ENCODE data around the gene MACROD1.
A peak's percentile ranks its signal among the peaks of the same experiment; 100 is the strongest.
"Not testable (repeated sequence)": the region's sequence is repeated elsewhere in the genome, so short reads cannot be mapped to it uniquely, and the experiment has no call there.

MACROD1 gene

DNA sequence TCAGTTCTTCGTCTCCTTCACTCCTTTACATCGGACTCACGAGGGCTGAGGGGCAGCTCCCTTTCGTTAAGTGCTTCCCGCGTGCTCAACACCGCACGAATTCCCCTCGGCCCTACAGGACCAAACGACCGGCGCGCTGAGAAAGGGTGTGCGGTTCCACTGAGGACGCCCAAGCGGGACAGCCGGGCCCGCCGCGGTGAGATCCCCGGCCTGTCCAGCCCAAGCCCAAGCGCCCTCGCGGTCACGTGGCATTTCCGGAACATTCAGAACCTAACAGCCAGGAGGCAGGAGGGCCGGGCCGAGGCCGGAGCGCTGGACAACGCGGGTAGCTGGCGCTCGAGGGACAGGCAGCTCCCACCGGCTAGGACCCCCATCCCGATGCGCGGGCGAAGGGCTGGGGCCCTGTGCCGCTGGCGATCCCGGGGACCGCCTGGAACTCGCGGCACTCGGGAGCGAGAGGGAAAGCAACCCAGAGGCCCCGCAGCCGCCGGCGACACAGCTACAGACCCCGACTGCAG is 19.3 kb upstream of the MACROD1 start:
- DNase-seq: peak; percentile 75

GRCh38 chr11:64183890-64184289 is 18.0 kb upstream of the MACROD1 start:
- no peak for DNase-seq

DNA sequence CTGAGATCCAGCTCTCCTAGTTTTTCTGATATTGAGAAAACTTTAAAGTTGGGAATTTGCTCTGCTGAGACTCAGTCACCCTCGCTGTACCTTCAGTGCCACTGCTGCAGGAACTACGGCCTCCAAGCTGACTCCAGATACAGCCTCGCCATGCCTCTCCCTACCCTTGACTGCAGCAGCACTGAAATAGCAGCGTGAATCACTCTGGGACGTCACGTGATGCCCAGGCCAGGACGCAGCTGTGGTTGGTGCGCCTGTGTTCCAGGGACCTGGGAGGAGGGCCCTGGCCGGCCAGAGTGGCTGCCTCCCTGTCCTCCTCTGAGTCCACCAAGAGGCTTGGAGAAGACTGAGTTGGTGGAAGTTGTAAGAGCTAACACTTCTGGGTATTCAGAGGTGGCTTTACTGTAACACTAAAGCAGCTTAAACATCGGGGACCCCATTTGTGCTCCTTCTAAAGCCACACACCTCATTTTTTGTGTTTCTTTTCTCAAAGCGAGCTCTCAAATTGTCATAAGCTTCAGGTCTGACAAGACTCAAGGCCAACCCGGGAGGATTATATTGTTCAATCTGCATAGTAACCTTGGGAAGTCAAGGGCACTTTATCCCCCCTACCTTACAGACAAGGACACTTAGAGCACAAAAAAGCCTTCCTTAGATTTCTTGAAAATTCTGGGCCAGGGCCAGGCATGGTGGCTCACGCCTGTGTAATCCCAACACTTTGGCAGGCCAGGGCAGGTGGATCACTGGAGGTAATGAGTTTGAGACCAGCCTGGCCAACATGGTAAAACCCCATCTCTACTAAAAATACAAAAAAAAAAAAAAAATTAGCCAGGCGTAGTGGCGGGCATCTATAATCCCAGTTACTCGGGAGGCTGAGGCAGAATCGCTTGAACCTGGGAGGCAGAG is 15.8 kb upstream of the MACROD1 start:
- DNase-seq: no peak

GRCh38 chr11:64180891-64181290 is 15.0 kb upstream of the MACROD1 start:
- no peak for DNase-seq

GRCh38 chr11:64178951-64179639 is 13.2 kb upstream of the MACROD1 start:
- no peak for DNase-seq

DNA sequence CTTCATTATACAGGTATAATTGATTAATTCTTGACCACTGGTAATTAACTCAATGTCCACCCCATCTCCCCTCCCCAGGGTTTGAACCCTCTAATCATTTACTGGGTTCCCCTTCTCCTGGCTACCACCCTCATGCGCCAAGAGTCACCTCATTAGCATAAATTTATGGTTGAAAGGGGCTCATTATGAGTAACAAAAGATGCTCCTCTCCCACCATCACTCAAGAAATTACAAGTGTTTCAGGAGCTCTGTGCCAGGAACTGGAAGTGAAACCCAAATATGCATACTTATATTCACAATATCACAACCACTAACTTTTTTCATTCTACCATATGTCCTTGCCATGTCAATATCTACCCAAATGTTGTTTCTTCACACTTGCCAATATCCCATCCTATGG is 12.3 kb upstream of the MACROD1 start:
- DNase-seq: no peak

DNA sequence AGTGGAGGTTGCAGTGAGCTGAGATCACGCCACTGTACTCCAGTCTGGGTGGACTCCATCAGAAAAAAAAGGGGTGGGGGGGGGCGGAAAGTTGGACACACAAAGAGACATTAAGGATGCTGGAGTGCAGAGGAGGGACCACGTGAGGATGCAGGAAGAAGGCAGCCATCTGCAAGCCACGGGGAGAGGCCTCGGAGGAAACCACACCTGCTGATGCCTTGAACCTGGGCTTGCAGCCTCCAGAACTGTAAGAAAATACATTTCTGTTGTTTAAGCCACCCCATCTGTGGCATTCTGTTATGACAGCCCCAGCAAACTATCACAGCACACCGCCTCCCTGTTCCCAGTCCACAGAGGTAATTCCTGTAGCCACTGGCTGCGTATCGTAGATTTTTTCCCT is 10.8 kb upstream of the MACROD1 start:
- DNase-seq: no peak

DNA sequence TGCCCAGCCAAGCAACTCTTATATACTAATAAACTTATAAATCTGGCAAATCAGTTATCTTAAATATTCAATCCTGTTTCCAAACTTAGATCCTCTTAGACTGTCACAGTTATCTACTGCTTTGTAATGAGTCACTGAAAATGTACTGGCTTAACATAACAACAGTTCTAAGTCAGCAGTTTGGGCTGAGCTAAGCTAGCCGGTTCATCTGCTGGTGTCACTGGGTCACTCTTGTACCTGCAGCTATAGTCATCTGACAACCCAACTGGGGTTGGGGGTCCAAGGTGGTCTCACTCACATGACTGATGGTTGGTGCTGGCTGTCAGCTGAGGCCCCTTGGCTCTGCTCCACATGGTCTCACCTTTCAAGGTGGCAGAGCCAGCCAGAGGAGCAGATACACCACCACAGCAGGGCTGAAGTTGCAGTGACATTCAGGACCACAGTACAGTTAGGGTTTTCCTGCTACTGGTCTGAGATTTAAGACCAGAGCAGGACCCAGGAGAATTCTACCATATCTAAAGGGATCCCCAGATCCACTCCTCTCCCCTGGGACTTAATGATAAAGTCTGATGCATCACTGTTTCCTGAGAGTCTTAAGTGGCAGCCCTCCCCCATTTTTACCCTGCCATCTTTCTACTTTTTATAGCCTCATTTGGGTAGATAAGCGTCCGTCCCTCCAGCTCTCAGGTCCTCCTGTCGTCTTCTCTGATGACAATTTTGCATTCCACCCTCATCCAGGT is 7.9 kb upstream of the MACROD1 start:
- no peak for DNase-seq

- no peak for DNase-seq
Observed at GRCh38 chr11:64170419-64170818, 4.5 kb upstream of the MACROD1 start.

DNA sequence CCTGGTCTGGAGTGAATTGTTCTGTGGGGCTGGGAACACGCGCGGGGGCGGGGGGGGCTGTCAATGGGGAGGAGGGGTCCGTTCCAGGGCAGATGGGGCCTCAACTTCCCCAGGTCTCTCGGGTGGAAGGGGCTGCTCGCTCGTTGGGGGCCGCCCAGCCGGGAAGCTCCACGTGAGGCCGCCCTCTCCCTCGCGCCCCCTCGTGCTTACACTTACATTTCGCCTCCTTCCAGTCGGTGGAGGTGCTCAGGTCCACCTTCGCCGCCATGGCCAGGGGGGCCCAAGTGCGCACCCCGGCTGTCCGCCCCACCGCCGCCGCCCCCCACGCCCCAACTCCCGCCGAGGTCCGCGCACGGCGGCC is 452 bp downstream of the MACROD1 start:
- DNase-seq: peak; percentile 50

DNA sequence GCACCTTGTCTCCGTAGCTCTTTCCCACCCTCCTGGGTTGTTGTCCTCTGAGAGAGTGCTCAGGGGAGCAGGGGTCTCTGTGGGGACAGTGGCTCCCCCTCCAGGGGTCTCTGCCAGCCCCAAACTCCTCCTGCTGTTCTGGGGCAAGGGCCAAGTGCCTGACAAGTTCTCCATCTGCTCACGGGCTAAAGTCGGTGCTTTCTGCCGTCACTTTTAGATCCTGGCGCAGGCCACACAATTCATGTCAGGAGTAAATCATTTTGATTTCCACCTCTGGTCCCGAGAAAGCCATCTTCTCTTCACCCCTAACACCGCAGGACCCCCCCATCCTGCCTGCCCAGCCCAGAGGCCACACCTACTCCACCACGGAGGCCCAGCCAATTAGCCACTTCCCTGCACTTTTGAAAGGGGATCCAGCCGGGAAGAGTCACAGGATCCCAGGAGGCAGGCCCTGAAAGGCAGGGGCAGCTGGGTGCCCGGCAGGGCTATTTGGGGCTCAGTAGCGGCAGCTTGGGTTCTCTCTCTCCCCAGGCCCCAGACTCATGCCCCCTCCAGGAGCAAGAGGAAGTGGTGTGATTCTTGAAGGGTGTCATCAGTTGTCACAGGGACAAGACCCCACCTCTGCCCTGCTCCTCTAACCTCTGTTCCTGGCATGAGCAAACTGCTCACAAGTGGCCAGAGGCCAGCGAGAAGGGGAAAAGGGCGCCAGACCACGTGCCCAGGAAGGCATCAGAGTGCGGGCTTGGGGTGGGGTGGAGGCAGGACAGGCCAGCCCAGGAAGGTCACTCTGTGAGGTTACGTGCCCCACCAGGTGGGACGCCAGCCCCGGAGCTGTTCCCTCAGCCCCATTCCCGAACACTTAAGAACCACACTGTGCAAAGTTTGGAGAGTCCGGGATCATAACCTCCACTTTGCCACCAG is 1.3 kb downstream of the MACROD1 start:
- no peak for DNase-seq

DNA sequence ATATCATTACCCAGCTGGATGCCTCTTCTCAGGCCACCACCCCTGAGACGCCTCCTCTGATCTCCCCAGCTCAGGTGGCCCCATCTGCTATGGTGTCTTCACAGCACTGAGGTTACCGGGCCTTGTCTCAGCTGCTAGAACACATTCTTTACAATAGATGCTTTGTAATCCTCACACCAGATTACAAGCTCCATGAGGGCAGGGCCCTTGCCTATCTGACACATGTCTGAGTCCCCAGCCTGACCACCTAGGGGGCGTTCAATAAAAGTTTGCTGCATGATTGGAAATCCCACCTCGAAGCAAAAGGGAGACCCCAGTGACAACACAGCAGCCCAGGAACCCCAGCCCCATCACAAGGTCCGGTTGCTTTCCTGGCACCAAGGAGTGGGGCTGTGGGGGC is 2.0 kb downstream of the MACROD1 start:
- DNase-seq: no peak

DNA sequence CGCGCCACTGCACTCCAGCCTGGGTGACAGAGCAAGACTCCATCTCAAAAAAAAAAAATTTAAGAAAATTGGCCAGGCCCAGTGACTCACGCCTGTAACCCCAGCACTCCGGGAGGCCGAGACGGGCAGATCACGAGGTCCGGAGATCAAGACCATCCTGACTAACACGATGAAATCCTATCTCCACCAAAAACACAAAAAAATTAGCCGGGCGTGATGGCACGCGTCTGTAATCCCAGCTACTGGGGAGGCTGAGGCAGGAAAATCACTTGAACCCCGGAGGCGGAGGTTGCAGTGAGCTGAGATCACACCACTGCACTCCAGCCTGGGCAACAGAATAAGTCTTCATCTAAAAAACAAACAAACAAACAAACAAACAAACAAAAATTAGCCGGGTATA is 3.1 kb downstream of the MACROD1 start:
- not testable (repeated sequence) for DNase-seq

GRCh38 chr11:64161037-64161436 is 4.9 kb downstream of the MACROD1 start:
- DNase-seq: no peak

GRCh38 chr11:64157631-64158394 is 8.1 kb downstream of the MACROD1 start:
- DNase-seq: no peak

DNA sequence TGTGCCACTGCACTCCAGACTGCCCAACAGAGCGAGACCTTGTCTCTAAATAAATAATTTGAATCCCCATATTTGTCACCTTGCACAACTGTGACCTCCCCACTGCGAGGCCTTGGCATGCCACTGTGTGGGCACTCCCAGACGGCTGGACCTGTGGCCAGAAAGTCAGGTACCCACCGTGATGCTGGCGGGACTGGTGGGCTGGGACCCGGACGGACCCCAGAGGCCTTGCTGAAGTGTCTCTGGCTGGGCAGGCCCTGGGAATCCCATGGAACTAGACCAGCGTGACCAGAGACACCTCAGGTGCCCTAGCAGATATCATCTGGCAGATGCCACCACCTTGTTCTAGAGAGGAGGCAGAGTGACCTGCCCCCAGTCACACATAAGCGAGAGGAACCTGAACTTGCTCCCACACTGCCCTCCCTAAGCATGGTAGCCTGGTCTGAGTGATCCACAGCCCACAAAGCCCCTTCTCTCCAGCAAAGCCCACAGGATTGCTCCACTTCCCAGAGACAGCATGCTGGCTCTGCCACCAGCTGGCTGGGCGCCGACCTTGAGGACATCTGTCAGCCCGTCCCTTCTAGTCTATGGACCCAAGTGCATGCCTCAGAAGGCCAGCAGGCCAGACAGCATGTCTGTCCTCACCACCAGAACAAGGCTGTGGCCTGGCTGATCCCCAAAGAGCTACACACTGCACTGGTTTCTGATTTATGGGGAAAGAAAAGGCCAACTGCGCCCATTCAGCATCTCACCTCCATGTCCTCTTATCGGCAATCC is 9.5 kb downstream of the MACROD1 start:
- DNase-seq: no peak

DNA sequence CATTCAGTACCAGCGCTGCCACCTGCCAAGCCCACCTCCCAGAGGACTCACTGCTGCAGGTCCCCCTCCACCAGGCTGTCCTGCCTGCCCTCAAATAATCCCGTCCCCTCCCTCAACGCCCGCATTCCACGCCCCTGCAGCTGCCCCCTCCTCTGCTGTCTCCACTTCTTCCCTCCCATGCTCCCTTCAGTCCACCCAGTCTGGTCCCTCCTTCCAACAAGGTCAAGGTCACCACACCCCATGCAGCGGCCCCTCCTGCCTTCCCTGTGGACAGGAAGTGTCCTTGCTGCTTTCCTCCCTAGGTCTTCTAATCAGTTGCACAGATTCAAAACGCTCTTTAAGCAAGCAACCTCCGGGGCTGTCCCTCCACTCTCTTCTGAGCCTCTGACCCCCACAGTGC is 12.1 kb downstream of the MACROD1 start:
- no peak for DNase-seq

- peak; percentile 52 for DNase-seq
Observed at GRCh38 chr11:64152841-64153691, 12.8 kb downstream of the MACROD1 start.

DNA sequence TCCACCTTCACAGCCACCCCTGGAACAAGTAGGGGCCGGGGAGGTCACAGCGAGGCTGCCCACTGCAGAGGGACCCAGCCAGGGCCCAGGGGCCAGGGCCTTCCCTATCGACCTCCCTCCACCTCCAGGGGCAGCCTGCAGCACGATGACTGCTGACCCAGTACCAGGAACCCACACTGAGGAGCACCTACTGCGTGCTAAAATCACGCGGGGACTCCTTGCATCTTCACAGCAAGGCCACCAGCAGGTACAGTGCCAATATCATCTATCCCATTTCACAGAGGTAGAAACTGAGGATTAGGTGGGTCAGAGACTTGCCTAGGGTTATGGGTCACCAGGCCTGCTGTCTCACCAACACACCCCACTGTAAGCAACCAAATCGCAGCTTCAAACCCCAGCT is 14.6 kb downstream of the MACROD1 start:
- DNase-seq: no peak

All from NCI-H1092 treated with DMSO at 0.1 percent for 48 hours (cell line).